Muscle layer of colon (tissue), 2 donors: ENCODE measurements around the gene COL15A1.

ENCODE experiments used
- H3K27ac ChIP-seq: one replicate; pipeline ENCODE4 v1.7.0; 2013; ENCODE audit warnings: low read depth, mild to moderate bottlenecking, low read length, moderate library complexity
- H3K27me3 ChIP-seq, 2 donors: one replicate each; pipeline ENCODE4 v1.7.0; 2013; ENCODE audit warnings: low read length in 2 of 2, mild to moderate bottlenecking in 2 of 2; ENCODE audit not compliant: insufficient read depth in 2 of 2, control insufficient read depth in 1 of 2
- H3K36me3 ChIP-seq: one replicate; pipeline ENCODE4 v1.7.0; 2013; ENCODE audit warnings: mild to moderate bottlenecking, low read length; ENCODE audit not compliant: insufficient read depth
- H3K4me1 ChIP-seq: one replicate; pipeline ENCODE4 v1.7.0; 2013; ENCODE audit warnings: mild to moderate bottlenecking, low read length; ENCODE audit not compliant: insufficient read depth
- H3K4me3 ChIP-seq, 2 donors: one replicate each; pipeline ENCODE4 v1.7.0; 2013; ENCODE audit warnings: low read length in 2 of 2, low read depth in 1 of 2, mild to moderate bottlenecking in 1 of 2, moderate library complexity in 1 of 2
- H3K9ac ChIP-seq: one replicate; pipeline ENCODE4 v1.7.0; 2013; ENCODE audit warnings: low read length
- H3K9me3 ChIP-seq: one replicate; pipeline ENCODE4 v1.7.0; 2013; ENCODE audit warnings: mild to moderate bottlenecking, low read length
- donor health status: abdominal sarcoma.
- donor health status: Adenocarcinoma of cecum.

Gene COL15A1

GRCh38 chr9:99101271-99101670, 157.6 kb downstream of the COL15A1 start:
- H3K27ac ChIP-seq, result no peak overlapping the region
- H3K9ac ChIP-seq, result no peak overlapping the region
- no peaks in the 10 kb centered on the region for H3K36me3 ChIP-seq
- H3K4me3 ChIP-seq, result no peak overlapping the region
- H3K4me1 ChIP-seq, result peaks cover 25% of the 10 kb centered on the region
- no peaks in the 10 kb centered on the region for H3K9me3 ChIP-seq
- no peaks in the 10 kb centered on the region for H3K27me3 ChIP-seq

DNA sequence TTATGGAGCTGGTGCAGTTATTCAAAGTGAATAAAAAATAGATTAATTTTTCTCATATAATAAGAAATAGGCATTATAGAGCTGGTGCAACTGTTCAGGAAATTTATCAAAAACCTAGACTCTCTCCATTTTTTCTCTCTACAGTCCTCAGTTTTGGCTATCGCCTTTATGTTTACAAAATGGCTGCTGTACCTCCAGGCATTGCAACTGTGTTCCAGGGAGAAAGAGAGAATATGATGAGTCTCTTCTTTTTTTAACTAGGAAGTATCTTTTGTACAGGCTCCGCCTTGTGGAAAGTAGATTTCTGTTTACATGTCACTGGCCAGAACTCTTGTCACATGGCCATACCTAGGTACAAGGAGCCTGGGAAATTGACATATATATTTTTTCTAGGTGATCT, 158.1 kb downstream of the COL15A1 start:
- no peak overlapping the region for H3K9ac ChIP-seq
- no peaks in the 10 kb centered on the region for H3K27me3 ChIP-seq
- no peak overlapping the region for H3K27ac ChIP-seq
- no peaks in the 10 kb centered on the region for H3K36me3 ChIP-seq
- peaks cover 30% of the 10 kb centered on the region for H3K4me1 ChIP-seq
- no peak overlapping the region for H3K4me3 ChIP-seq
- no peaks in the 10 kb centered on the region for H3K9me3 ChIP-seq

DNA sequence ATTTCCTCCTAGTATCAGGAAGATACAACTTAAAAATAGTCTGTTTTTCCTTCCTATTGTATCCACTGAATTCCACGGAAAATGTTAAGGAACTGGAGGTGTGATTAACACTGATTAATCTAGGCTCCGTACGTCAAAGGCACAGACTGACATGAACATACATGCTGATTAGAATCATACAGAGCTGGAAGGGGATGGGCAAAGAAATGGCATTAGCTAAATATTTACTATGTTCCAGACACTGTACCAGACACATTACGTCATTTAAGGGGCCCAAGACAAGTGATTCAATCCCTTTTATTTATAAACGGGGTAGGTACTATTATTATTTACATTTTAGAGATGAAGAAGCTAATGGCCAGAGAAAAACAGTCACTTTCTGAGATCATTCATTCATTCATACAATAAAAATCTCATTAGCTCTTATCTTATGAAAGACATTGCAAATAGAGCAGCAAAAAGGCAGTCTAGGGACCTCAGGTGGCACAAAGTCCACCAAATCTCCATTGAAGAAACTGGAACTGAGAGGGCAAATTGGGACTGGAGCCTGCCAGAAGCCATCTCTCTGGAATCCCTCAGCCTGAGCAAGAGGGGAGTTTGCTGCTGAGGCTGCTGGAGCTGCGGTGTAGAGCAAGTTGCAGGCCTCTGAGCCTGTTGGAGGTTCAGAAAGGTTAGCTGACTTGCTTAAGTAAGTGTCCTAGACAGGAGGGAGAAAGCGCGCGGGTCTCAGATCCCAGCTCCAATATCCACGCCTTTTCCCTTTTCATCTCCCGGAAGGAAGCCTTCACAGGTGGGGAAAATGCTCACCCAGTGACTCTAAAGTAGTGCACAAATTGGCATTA, 159.6 kb downstream of the COL15A1 start:
- no peaks in the 10 kb centered on the region for H3K36me3 ChIP-seq
- H3K27me3 ChIP-seq, result no peaks in the 10 kb centered on the region
- H3K27ac ChIP-seq, result peak overlapping the region; percentile 94
- H3K9ac ChIP-seq, result peak overlapping the region; percentile 57
- peak overlapping the region in 1 of 2 donors; percentile 87 for H3K4me3 ChIP-seq
- no peaks in the 10 kb centered on the region for H3K9me3 ChIP-seq
- H3K4me1 ChIP-seq, result peaks cover 44% of the 10 kb centered on the region

GRCh38 chr9:99103901-99104458, 160.3 kb downstream of the COL15A1 start:
- H3K27me3 ChIP-seq, result no peaks in the 10 kb centered on the region
- peak overlapping the region; percentile 50 to 87 for H3K4me3 ChIP-seq
- H3K27ac ChIP-seq, result peak overlapping the region; percentile 94
- H3K4me1 ChIP-seq, result peaks cover 50% of the 10 kb centered on the region
- peak overlapping the region; percentile 57 for H3K9ac ChIP-seq
- H3K9me3 ChIP-seq, result no peaks in the 10 kb centered on the region
- H3K36me3 ChIP-seq, result no peaks in the 10 kb centered on the region

GRCh38 chr9:99104459-99105151, 160.9 kb downstream of the COL15A1 start, which contains the start of gene TGFBR1:
TGFBR1 (plus strand) TSS chr9:99105113; CDS start chr9:99105206, 93 bp downstream.
- peak within 1 kb of the TSS; percentile 94 for H3K27ac ChIP-seq
- H3K9ac ChIP-seq, result peak within 1 kb of the TSS; percentile 57
- no peaks in the 10 kb centered on the region for H3K36me3 ChIP-seq
- H3K4me1 ChIP-seq, result peaks cover 56% of the 10 kb centered on the region
- no peaks in the 10 kb centered on the region for H3K9me3 ChIP-seq
- H3K4me3 ChIP-seq, result peak within 1 kb of the TSS; percentile 70 to 87
- H3K27me3 ChIP-seq, result no peaks in the 10 kb centered on the region

DNA sequence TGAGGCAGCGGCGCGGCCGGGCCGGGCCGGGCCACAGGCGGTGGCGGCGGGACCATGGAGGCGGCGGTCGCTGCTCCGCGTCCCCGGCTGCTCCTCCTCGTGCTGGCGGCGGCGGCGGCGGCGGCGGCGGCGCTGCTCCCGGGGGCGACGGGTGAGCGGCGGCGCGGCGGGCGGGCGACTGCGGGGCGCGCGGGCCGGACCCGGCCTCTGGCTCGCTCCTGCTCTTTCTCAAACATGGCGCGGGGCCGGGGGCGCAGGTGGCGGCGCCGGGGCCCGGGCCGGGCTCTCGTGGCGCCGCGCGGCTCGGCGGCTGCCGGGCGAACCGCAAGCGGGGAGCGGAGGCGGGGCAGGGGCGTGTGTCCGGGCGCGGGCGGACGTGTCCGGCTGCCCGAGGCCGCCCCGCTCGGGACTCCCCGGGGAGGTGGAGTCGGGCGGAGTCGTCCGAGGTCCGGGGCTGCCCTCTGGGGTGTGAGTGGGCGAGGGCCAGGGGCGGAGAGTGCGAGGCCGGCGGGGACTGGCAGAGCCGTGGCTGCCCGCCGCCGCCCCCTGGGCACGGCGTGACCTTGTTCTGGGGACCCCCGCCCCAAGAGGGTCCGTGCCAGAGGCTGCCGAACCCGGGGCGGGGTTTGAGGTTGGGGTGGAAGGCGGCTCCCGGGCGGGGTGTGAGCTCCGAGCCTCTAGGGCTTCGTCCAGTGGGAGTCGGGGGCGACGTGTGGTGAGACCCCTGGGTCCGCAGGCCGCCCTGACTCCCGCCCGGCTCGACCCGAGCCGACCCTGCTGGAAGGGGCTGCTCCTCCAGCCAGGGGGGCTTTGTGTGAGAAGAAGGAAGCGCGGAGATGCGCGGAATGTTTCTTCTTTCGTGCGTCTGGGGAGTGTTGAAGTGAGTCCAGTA, 161.7 kb downstream of the COL15A1 start:
- H3K4me1 ChIP-seq, result peaks cover 60% of the 10 kb centered on the region
- peak overlapping the region; percentile 39 for H3K9ac ChIP-seq

GRCh38 chr9:99106044-99106375, 162.3 kb downstream of the COL15A1 start:
- Histone ChIP-seq H3K36me3 (no peaks in the 10 kb centered on the region), H3K4me3 (peak overlapping the region; percentile 70 to 78), H3K27me3 (no peaks in the 10 kb centered on the region), H3K9me3 (no peaks in the 10 kb centered on the region), H3K4me1 (peaks cover 65% of the 10 kb centered on the region), H3K9ac (peak overlapping the region; percentile 39), H3K27ac (peak overlapping the region; percentile 86)

More for the DNA sequence above, 161.7 kb downstream of the COL15A1 start:
- no peaks in the 10 kb centered on the region for H3K27me3 ChIP-seq
- no peaks in the 10 kb centered on the region for H3K36me3 ChIP-seq
- H3K4me3 ChIP-seq, result peak overlapping the region; percentile 70 to 78
- H3K27ac ChIP-seq, result peak overlapping the region; percentile 86
- no peaks in the 10 kb centered on the region for H3K9me3 ChIP-seq

DNA sequence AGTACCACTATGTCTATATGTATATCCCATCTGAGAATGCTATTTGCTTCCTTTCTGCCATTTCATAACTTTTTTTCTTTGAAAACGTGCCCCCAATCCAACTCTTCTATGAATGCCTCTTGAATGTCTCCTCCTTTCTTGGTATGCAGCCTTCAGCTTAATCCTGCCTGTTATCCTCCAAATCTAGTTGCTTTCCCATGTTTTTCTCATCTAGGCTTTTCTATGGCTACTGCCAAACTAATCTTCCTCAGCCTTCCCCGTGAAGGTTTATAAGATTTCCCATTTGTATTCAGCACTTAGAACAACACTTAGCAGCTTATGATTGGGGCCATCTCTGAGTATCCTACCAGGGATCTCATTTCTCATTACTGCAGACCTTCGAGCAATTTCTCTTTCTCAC, 163.7 kb downstream of the COL15A1 start:
- no peaks in the 10 kb centered on the region for H3K27me3 ChIP-seq
- no peaks in the 10 kb centered on the region for H3K9me3 ChIP-seq
- H3K4me1 ChIP-seq, result peaks cover 67% of the 10 kb centered on the region
- H3K36me3 ChIP-seq, result no peaks in the 10 kb centered on the region
- H3K4me3 ChIP-seq, result peak overlapping the region in 1 of 2 donors; percentile 16
- no peak overlapping the region for H3K9ac ChIP-seq
- peak overlapping the region; percentile 43 for H3K27ac ChIP-seq

DNA sequence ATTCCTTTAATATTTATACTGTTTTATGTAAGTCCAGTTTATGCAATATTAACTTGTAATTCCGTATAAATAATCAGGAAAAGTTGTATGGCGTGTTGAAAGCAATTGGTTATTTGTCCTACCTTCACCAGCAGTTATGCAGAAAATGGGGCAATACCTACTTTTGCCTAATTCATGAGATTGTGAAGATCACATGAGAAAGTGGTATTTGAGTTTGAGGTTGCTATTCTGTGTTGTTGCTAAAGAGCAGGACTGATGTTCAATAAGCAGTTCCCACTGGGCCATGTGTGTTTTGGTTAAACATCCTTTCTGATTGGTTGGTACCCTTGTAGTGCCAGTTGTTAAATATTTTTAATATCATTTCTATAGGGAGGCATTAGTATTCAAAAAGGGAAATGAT, 164.4 kb downstream of the COL15A1 start:
- no peaks in the 10 kb centered on the region for H3K36me3 ChIP-seq
- no peaks in the 10 kb centered on the region for H3K9me3 ChIP-seq
- H3K4me3 ChIP-seq, result no peak overlapping the region
- H3K4me1 ChIP-seq, result peaks cover 67% of the 10 kb centered on the region
- no peak overlapping the region for H3K9ac ChIP-seq
- peak overlapping the region; percentile 43 for H3K27ac ChIP-seq
- no peaks in the 10 kb centered on the region for H3K27me3 ChIP-seq

DNA sequence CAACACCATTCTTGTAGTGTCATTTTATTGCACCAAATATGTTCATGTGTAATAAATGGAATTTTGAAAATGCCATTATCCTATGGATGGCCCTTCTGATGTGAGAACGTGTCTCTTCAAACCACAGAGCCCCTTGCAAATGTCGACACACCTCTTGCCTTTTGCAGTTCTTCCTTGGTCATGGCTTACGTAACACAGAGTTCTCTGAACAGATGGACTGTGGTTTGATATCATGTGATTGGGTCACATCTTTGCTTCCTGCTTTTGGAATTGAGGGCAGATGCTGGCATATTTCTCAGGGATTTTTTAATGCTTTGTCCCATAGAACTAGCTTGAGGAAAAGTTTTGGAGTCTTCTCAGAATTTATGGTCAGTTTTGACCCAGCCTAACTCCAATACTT, 165.8 kb downstream of the COL15A1 start:
- H3K9ac ChIP-seq, result no peak overlapping the region
- peaks cover 72% of the 10 kb centered on the region for H3K4me1 ChIP-seq
- no peak overlapping the region for H3K4me3 ChIP-seq
- H3K27me3 ChIP-seq, result no peaks in the 10 kb centered on the region
- H3K27ac ChIP-seq, result no peak overlapping the region
- H3K36me3 ChIP-seq, result no peaks in the 10 kb centered on the region
- H3K9me3 ChIP-seq, result no peaks in the 10 kb centered on the region
